ENCODE measurements around the gene SPON2.

The SPON2 gene

GRCh38 chr4:1156069-1156468, 16.3 kb downstream of the SPON2 start:
- Histone ChIP-seq H3K4me2 (ENCODE audit: low read depth, low read length, poor library complexity, severe bottlenecking) (no peak overlapping the region), H3K9me3 (ENCODE audit: insufficient read depth, low read depth, low read length) (peaks cover 12% of the 10 kb centered on the region; the same call in 1 of the 2 replicates), H2AFZ (ENCODE audit: low read length) (no peak overlapping the region), H3K79me2 (ENCODE audit: insufficient read depth, low read length) (no peaks in the 10 kb centered on the region), H3K4me3 (ENCODE audit: low read length, poor library complexity, severe bottlenecking) (no peak overlapping the region), H3F3A (ENCODE audit: low read depth) (no peaks in the 10 kb centered on the region), H3K4me1 (ENCODE audit: insufficient read depth, low read length, poor library complexity, severe bottlenecking) (no peaks in the 10 kb centered on the region), H3K9ac (ENCODE audit: low read depth, low read length, poor library complexity, severe bottlenecking) (no peak overlapping the region), H3K27me3 (ENCODE audit: insufficient read depth, low read length, poor library complexity, severe bottlenecking) (no peaks in the 10 kb centered on the region), H3K9me2 (replicated peaks; ENCODE audit: low read depth, low read length) (no peaks in the 10 kb centered on the region), H3K36me3 (ENCODE audit: insufficient read depth, low read length) (no peaks in the 10 kb centered on the region), H4K20me1 (ENCODE audit: insufficient read depth, low read length, poor library complexity, severe bottlenecking) (no peaks in the 10 kb centered on the region)
- TF ChIP-seq CTCF (conservative IDR thresholded peaks at IDR 0.05; ENCODE audit: low read length) = no peak
- no peak for TF ChIP-seq EZH2phosphoT487 (IDR thresholded peaks at IDR 0.05; ENCODE audit: borderline replicate concordance)

GRCh38 chr4:1155314-1155713, 17.1 kb downstream of the SPON2 start:
- no peaks in the 10 kb centered on the region for H3K79me2 ChIP-seq (ENCODE audit: insufficient read depth, low read length)
- H3K4me2 ChIP-seq (ENCODE audit: low read depth, low read length, poor library complexity, severe bottlenecking) = no peak overlapping the region
- no peaks in the 10 kb centered on the region for H3K4me1 ChIP-seq (ENCODE audit: insufficient read depth, low read length, poor library complexity, severe bottlenecking)
- no peaks in the 10 kb centered on the region for H3K36me3 ChIP-seq (ENCODE audit: insufficient read depth, low read length)
- H3K27me3 ChIP-seq (ENCODE audit: insufficient read depth, low read length, poor library complexity, severe bottlenecking) = no peaks in the 10 kb centered on the region
- H3F3A ChIP-seq (ENCODE audit: low read depth) = no peaks in the 10 kb centered on the region
- H3K4me3 ChIP-seq (ENCODE audit: low read length, poor library complexity, severe bottlenecking) = no peak overlapping the region
- H3K9me2 ChIP-seq (replicated peaks; ENCODE audit: low read depth, low read length) = no peaks in the 10 kb centered on the region
- no peak overlapping the region for H3K9ac ChIP-seq (ENCODE audit: low read depth, low read length, poor library complexity, severe bottlenecking)
- TF ChIP-seq EZH2phosphoT487 (IDR thresholded peaks at IDR 0.05; ENCODE audit: borderline replicate concordance) = no peak
- no peak for TF ChIP-seq CTCF (conservative IDR thresholded peaks at IDR 0.05; ENCODE audit: low read length)
- peaks cover 18% of the 10 kb centered on the region; the same call in 1 of the 2 replicates for H3K9me3 ChIP-seq (ENCODE audit: insufficient read depth, low read depth, low read length)
- H4K20me1 ChIP-seq (ENCODE audit: insufficient read depth, low read length, poor library complexity, severe bottlenecking) = no peaks in the 10 kb centered on the region
- H2AFZ ChIP-seq (ENCODE audit: low read length) = no peak overlapping the region

GRCh38 chr4:1154523-1155182, 17.7 kb downstream of the SPON2 start:
- TF ChIP-seq CTCF (conservative IDR thresholded peaks at IDR 0.05; ENCODE audit: low read length) (no peak), EZH2phosphoT487 (IDR thresholded peaks at IDR 0.05; ENCODE audit: borderline replicate concordance) (no peak)
- Histone ChIP-seq H3K4me1 (ENCODE audit: insufficient read depth, low read length, poor library complexity, severe bottlenecking) (no peaks in the 10 kb centered on the region), H3K27me3 (ENCODE audit: insufficient read depth, low read length, poor library complexity, severe bottlenecking) (no peaks in the 10 kb centered on the region), H3K79me2 (ENCODE audit: insufficient read depth, low read length) (no peaks in the 10 kb centered on the region), H2AFZ (ENCODE audit: low read length) (no peak overlapping the region), H3K36me3 (ENCODE audit: insufficient read depth, low read length) (no peaks in the 10 kb centered on the region), H3K9me2 (replicated peaks; ENCODE audit: low read depth, low read length) (no peaks in the 10 kb centered on the region), H3K4me3 (ENCODE audit: low read length, poor library complexity, severe bottlenecking) (no peak overlapping the region), H3K9ac (ENCODE audit: low read depth, low read length, poor library complexity, severe bottlenecking) (no peak overlapping the region), H3F3A (ENCODE audit: low read depth) (no peaks in the 10 kb centered on the region), H3K4me2 (ENCODE audit: low read depth, low read length, poor library complexity, severe bottlenecking) (no peak overlapping the region), H4K20me1 (ENCODE audit: insufficient read depth, low read length, poor library complexity, severe bottlenecking) (no peaks in the 10 kb centered on the region), H3K9me3 (ENCODE audit: insufficient read depth, low read depth, low read length) (peaks cover 21% of the 10 kb centered on the region; the same call in 1 of the 2 replicates)
